CD4-positive, CD25-positive, alpha-beta regulatory T cell (primary cell): ENCODE data around the gene CPTP. TPM values are rescaled to one million over a fixed set of nuclear protein-coding genes. Genes with fewer than 3 reads are reported as not detected.
"Not testable (repeated sequence)": the region's sequence is repeated elsewhere in the genome, so short reads cannot be mapped to it uniquely, and the experiment has no call there.

Experiments used
- ATAC-seq, 2 donors: fragments of 150-1000 bp; cut with Tn5 transposase; one replicate each; pipeline ENCODE4 v1.10.0; 2021; ENCODE audit warnings: low read depth in 2 of 2, moderate number of reproducible peaks in 2 of 2, moderate library complexity in 1 of 2
- DNase-seq, 3 donors: peaks; one replicate each; pipeline versions ENCODE4 v3.0.0 to v3.0.0-alpha.2; 2012 to 2022; ENCODE audit warnings: mixed read lengths in 1 of 3
- H3K27ac ChIP-seq: one replicate; pipeline ENCODE4 v1.7.0; 2013; ENCODE audit warnings: mild to moderate bottlenecking, low read length; ENCODE audit not compliant: insufficient read depth, poor library complexity, severe bottlenecking
- H3K27me3 ChIP-seq: one replicate; pipeline ENCODE4 v1.7.0; 2013; ENCODE audit warnings: low read length; ENCODE audit not compliant: control insufficient read depth, insufficient read depth
- H3K36me3 ChIP-seq: one replicate; pipeline ENCODE4 v1.7.0; 2013; ENCODE audit warnings: mild to moderate bottlenecking, low read length, moderate library complexity; ENCODE audit not compliant: control insufficient read depth, insufficient read depth
- H3K4me1 ChIP-seq: 2 replicates; pipeline ENCODE4 v1.7.0; 2013; ENCODE audit warnings: mild to moderate bottlenecking, low read length; ENCODE audit not compliant: insufficient read depth, control insufficient read depth, poor library complexity, severe bottlenecking
- H3K4me3 ChIP-seq: one replicate; pipeline ENCODE4 v1.7.0; 2013; ENCODE audit warnings: low read depth, mild to moderate bottlenecking, low read length, moderate library complexity
- H3K9me3 ChIP-seq, 2 experiments: 1 replicate in 1 of 2; 2 replicates in 1 of 2; pipeline ENCODE4 v1.7.0; 2013; ENCODE audit warnings: low read length in 2 of 2, mild to moderate bottlenecking in 1 of 2, moderate library complexity in 1 of 2; ENCODE audit not compliant: control insufficient read depth in 2 of 2
- H3K27ac Mint-ChIP-seq, 3 donors: one replicate each; pipeline ENCODE4 v1.8.0; 2020 to 2022; ENCODE audit warnings: mild to moderate bottlenecking in 3 of 3, mixed read lengths in 3 of 3, moderate library complexity in 2 of 3
- H3K27me3 Mint-ChIP-seq: one replicate; pipeline ENCODE4 v1.8.0; 2022; ENCODE audit warnings: mild to moderate bottlenecking, mixed read lengths
- H3K36me3 Mint-ChIP-seq: one replicate; pipeline ENCODE4 v1.8.0; 2020; ENCODE audit warnings: mixed read lengths
- H3K4me1 Mint-ChIP-seq, 4 donors: one replicate each; pipeline ENCODE4 v1.8.0; 2020 to 2022; ENCODE audit warnings: mixed read lengths in 4 of 4, mild to moderate bottlenecking in 1 of 4
- H3K4me3 Mint-ChIP-seq, 4 donors: one replicate each; pipeline ENCODE4 v1.8.0; 2020 to 2022; ENCODE audit warnings: mild to moderate bottlenecking in 4 of 4, mixed read lengths in 4 of 4, moderate library complexity in 3 of 4
- H3K9me3 Mint-ChIP-seq, 7 donors: one replicate each; pipeline ENCODE4 v1.8.0; 2020 to 2022; ENCODE audit warnings: mixed read lengths in 7 of 7, mild to moderate bottlenecking in 3 of 7, moderate library complexity in 2 of 7
- polyA plus RNA-seq, 4 donors: library from polyadenylated mRNA; unstranded; fragments of 300-500 nt; fragmentation: Illumina TruSeq; gene quantifications; one replicate each; pipeline ENCODE4 v1.2.3, GENCODE V29; 2021
- total RNA-seq: library from RNA; stranded (reverse); gene quantifications from one replicate; pipeline ENCODE4 v1.2.3, GENCODE V29; 2022

The CPTP gene
- total and polyA plus RNA-seq, 5 donors from 2014 or later = 21.4 to 40.1 (median 29.9) TPM

DNA sequence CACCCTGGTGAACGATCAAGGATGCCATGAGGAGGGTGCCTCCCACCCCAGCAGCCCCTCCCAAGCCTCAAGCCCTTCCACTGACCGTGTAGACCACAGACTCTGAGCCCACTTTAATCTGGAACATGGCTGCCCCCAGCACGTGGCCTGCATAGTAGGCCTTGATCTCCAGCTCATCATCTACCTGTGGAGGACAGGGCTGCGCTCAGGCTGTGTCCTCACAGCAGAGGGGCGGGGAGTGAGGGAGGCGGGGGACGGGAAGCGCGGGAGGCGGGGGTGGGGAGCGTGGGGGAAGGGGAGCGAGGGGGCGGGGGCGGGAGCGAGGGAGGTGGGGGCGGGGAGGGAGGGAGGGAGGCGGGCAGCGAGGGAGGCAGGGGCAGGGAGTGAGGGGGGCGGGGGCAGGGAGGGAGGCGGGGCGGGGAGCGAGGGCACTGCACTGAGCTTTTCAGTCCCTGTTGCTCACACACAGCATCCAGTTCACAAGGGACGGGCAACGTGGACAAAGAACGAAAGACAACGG is 9.1 kb upstream of the CPTP start:
- Mint-ChIP-seq H3K4me3 (no peak overlapping the region), H3K36me3 (peaks cover 5% of the 10 kb centered on the region), H3K27ac (peak overlapping the region in 1 of 3 donors; percentile 32), H3K9me3 (no peaks in the 10 kb centered on the region), H3K4me1 (peaks cover 0 to 15% (median 0%) of the 10 kb centered on the region in 4 donors), H3K27me3 (no peaks in the 10 kb centered on the region)
- no peak for ATAC-seq
- Histone ChIP-seq H3K27ac (no peak overlapping the region), H3K4me1 (no peaks in the 10 kb centered on the region), H3K9me3 (no peaks in the 10 kb centered on the region), H3K27me3 (no peaks in the 10 kb centered on the region), H3K4me3 (no peak overlapping the region), H3K36me3 (peaks cover 54% of the 10 kb centered on the region)
- DNase-seq = no peak

DNA sequence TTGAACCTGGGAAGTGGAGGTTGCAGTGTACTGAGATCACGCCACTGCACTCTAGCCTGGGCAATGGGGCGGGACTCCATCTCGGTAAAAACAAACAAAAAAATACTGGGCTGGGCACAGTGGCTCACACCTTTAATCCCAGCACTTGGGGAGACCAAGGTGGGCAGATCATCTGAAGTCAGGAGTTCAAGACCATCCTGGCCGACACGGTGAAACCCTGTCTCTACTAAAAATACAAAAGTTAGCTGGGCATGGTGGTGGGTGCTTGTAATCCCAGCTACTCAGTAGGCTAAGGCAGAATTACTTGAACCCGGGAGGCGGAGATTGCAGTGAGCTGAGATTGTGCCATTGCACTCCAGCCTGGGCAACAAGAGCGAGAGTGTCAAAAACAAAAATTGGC is 8.4 kb upstream of the CPTP start:
- H3K36me3 Mint-ChIP-seq, ATAC-seq, H3K4me3 ChIP-seq, DNase-seq, H3K9me3 ChIP-seq, H3K27me3 ChIP-seq, H3K27ac ChIP-seq, H3K9me3 Mint-ChIP-seq, H3K4me1 ChIP-seq, H3K27me3 Mint-ChIP-seq: not testable (repeated sequence)
- peaks cover 56% of the 10 kb centered on the region for H3K36me3 ChIP-seq
- peak overlapping the region in 1 of 3 donors; percentile 32 for H3K27ac Mint-ChIP-seq
- H3K4me3 Mint-ChIP-seq = peak overlapping the region in 1 of 4 donors; percentile 54
- H3K4me1 Mint-ChIP-seq = peaks cover 0 to 15% (median 0%) of the 10 kb centered on the region in 4 donors

DNA sequence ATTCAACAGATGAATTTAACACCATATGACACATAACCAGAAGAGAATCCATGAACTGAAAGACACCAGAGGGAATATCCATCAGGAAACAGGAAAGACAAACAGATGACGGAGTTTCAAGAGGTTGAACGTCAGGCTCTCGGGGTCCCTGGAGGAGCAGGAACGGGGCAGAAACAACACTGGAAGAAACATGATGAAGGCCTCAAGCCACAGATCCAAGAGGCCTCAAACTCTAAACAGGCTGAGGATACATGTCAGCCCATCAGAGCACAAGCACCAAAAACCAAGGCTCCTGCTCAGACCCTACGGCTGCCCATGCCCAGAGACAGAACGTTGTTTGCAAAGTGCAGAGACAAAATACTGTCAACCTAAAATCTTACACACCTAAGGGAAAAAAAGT is 7.2 kb upstream of the CPTP start:
- Mint-ChIP-seq H3K4me1 (peaks cover 0 to 25% (median 0%) of the 10 kb centered on the region in 4 donors), H3K36me3 (peaks cover 5% of the 10 kb centered on the region), H3K9me3 (no peaks in the 10 kb centered on the region), H3K27me3 (no peaks in the 10 kb centered on the region), H3K4me3 (no peak overlapping the region), H3K27ac (no peak overlapping the region)
- ATAC-seq = no peak
- no peak for DNase-seq
- peaks cover 12% of the 10 kb centered on the region for H3K4me1 ChIP-seq
- H3K36me3 ChIP-seq = peaks cover 49% of the 10 kb centered on the region
- H3K27me3 ChIP-seq = no peaks in the 10 kb centered on the region
- H3K4me3 ChIP-seq = no peak overlapping the region
- no peaks in the 10 kb centered on the region for H3K9me3 ChIP-seq
- H3K27ac ChIP-seq = no peak overlapping the region

DNA sequence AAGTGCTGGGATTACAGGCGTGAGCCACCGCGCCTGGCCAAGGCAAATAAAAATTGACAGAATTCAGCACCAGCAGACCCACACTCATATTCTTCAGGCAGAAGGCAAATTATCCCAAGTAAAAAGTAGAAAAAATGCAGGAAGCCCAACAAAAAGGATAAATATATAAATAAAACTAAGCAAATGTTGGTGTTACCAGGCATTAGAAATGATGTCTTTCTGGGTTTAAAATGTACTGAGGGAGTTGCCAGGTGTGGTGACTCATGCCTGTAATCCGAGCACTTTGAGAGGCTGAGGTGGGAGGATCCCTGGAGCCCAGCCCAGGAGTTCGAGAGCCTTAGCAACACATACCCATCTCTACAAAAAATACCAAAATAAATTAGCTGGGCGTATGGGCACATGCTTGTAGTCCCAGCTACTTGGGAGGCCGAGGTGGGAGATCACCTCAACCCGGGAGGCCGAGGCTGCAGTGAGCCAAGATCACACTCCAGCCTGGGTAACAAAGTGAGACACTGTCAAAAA is 6.4 kb upstream of the CPTP start:
- Mint-ChIP-seq H3K9me3 (no peaks in the 10 kb centered on the region), H3K4me1 (peaks cover 0 to 31% (median under 1%) of the 10 kb centered on the region in 4 donors), H3K27ac (no peak overlapping the region), H3K27me3 (no peaks in the 10 kb centered on the region), H3K36me3 (peaks cover 5% of the 10 kb centered on the region), H3K4me3 (no peak overlapping the region)
- Histone ChIP-seq H3K27ac (no peak overlapping the region), H3K4me3 (no peak overlapping the region), H3K4me1 (peaks cover 17% of the 10 kb centered on the region), H3K9me3 (no peaks in the 10 kb centered on the region), H3K27me3 (no peaks in the 10 kb centered on the region), H3K36me3 (peaks cover 45% of the 10 kb centered on the region)
- ATAC-seq (no peak), DNase-seq (no peak)

DNA sequence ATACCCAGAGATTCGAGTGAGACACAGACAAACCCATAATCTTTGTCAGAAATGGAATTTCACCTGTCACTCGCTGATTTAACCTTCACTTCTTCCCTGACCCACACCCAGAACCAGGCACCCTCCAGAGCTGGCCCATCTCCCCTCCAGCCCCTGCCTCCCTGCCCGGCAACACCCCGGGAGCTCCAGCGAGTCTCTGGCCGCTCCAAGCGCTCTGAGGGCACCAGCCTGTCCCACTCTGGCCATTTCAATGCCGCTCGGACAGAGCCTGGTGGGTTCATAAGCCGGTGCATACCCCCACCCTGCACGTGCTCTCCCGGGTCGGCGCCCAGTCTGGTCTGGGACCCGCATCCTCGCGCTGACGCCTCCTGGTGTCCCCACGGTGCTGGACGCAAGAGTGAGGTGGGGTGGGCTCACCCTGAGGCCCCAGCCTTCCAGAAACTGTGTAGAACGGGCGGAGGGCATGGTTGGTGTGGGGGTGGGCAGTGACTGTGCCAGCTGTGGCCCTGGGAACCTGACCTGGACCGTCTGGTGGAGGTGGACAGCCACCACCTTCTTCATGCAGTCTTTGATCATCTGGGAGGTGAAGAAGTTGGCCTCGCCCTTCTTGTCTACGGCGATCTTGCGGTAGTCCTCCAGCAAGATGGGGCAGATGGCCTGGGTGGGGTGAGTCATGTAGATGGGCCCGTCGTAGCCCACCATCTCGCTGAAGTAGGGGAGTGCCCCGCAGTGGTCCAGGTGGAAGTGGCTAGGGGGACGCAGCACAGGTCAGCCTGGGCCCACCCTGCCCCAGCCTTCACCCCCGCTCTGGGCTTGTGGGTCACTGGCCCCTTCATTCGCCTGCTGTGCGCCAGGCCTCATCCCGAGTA is 5.6 kb upstream of the CPTP start:
- ATAC-seq = no peak
- no peaks in the 10 kb centered on the region for H3K27me3 ChIP-seq
- H3K27ac Mint-ChIP-seq = peak overlapping the region in 1 of 3 donors; percentile 85
- no peaks in the 10 kb centered on the region for H3K9me3 ChIP-seq
- peaks cover 22% of the 10 kb centered on the region for H3K4me1 ChIP-seq
- H3K9me3 Mint-ChIP-seq = no peaks in the 10 kb centered on the region
- DNase-seq = no peak
- no peak overlapping the region for H3K27ac ChIP-seq
- peak overlapping the region in 3 of 4 donors; percentile 2 to 77 (median 60) for H3K4me3 Mint-ChIP-seq
- H3K27me3 Mint-ChIP-seq = no peaks in the 10 kb centered on the region
- peaks cover 0 to 36% (median 3%) of the 10 kb centered on the region in 4 donors for H3K4me1 Mint-ChIP-seq
- peaks cover 41% of the 10 kb centered on the region for H3K36me3 ChIP-seq
- no peak overlapping the region for H3K4me3 ChIP-seq
- H3K36me3 Mint-ChIP-seq = peaks cover 5% of the 10 kb centered on the region

DNA sequence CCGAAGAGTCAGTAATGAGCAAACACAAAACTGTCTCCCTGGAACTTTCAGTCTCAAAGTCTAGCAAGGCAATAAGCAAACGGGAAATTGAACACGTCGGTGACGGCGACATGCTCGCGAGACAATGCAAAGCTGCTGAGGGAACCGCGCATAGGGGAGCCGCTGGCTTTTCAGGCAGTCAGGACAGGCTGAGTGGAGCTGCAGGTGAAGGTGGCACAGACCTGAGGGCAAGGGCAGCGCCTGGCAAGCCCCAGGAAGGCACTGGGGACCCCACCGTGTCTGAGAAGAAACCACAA is 5.0 kb upstream of the CPTP start:
- peaks cover 37% of the 10 kb centered on the region for H3K36me3 ChIP-seq
- no peaks in the 10 kb centered on the region for H3K27me3 Mint-ChIP-seq
- peaks cover 22% of the 10 kb centered on the region for H3K4me1 ChIP-seq
- H3K9me3 Mint-ChIP-seq = no peaks in the 10 kb centered on the region
- no peaks in the 10 kb centered on the region for H3K9me3 ChIP-seq
- no peak overlapping the region for H3K4me3 ChIP-seq
- no peak for ATAC-seq
- H3K4me1 Mint-ChIP-seq = peaks cover 0 to 38% (median 3%) of the 10 kb centered on the region in 4 donors
- H3K27ac Mint-ChIP-seq = no peak overlapping the region
- no peak overlapping the region for H3K27ac ChIP-seq
- peak overlapping the region in 2 of 4 donors; percentile 60 to 77 for H3K4me3 Mint-ChIP-seq
- no peak for DNase-seq
- peaks cover 5% of the 10 kb centered on the region for H3K36me3 Mint-ChIP-seq
- H3K27me3 ChIP-seq = no peaks in the 10 kb centered on the region

DNA sequence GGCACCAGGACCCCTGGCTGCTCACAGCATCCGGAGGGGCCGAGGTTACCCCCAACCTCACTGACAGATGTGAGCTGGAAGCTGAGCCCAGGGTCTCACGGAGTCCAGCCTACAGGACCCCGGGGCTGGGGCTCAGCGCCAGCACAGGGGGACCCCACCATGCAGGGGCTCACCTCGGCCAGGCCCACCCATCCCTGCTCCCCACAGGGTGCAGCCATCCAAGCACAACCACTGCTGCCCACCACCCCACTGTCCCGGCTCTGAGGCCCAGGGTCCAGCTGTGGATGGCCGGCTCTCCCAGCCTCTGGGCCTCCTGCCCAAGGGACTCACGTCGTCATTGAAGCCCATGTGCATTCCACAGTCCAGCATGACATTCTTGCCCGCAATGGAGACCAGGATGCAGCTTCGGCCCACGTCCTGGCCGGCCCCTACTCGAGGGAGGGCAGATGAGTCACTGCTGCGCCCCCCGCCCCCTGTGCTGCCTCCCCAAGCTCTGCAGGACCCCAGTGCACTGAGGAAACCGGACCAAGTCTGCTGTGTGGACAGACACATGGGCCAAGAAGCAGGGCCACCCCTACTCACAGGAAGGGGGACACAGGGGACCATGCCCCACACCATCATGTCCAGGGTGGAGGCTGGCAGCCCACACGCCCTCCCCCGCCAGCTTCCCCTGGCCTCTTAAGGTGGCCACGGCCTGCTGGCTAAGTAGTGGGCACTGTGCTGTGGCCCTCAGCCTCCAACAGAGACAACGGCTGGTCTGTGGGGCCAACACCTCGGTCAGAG is 3.7 kb upstream of the CPTP start:
- peak overlapping the region in 1 of 3 donors; percentile 76 for H3K27ac Mint-ChIP-seq

More for the DNA sequence above, 3.7 kb upstream of the CPTP start:
- Histone ChIP-seq H3K9me3 (no peaks in the 10 kb centered on the region), H3K4me1 (peaks cover 32% of the 10 kb centered on the region), H3K27me3 (no peaks in the 10 kb centered on the region), H3K4me3 (no peak overlapping the region), H3K36me3 (peaks cover 34% of the 10 kb centered on the region), H3K27ac (no peak overlapping the region)
- Mint-ChIP-seq H3K9me3 (no peaks in the 10 kb centered on the region), H3K36me3 (peaks cover 5% of the 10 kb centered on the region), H3K27me3 (no peaks in the 10 kb centered on the region), H3K4me1 (peaks cover 0 to 43% (median 3%) of the 10 kb centered on the region in 4 donors), H3K4me3 (peak overlapping the region in 3 of 4 donors; percentile 43 to 65 (median 52))
- DNase-seq (no peak), ATAC-seq (no peak)
